Panc1 (cell line): ENCODE results near the gene ZNF575. TPM values are rescaled to one million over a fixed set of nuclear protein-coding genes. Genes with fewer than 3 reads are reported as not detected.
A peak's percentile ranks its signal among the peaks of the same experiment; 100 is the strongest.

ENCODE experiments used
- ATAC-seq: fragments of 200-7000 bp; cut with Tn5 transposase; 2 replicates; pipeline ENCODE4 v1.9.1; 2020; ENCODE audit warnings: mild to moderate bottlenecking, moderate library complexity
- BruUV-seq: library from RNA; stranded (reverse); fragments of 400-500 nt; replicated peaks from 2 replicates; lab custom pipeline; 2021; lab: Mats Ljungman, UMichigan
- CTCF ChIA-PET: fragments of 300-600 bp; sonication (Branson Sonifier 250); formaldehyde crosslinking; loops from one replicate; lab custom pipeline; 2022; ENCODE audit warnings: antibody characterized with exemption; lab: Charles Lee
- POLR2A ChIA-PET: fragments of 300-600 bp; sonication (Branson Sonifier 250); formaldehyde crosslinking; loops from one replicate; lab custom pipeline; 2022; ENCODE audit warnings: antibody characterized with exemption; lab: Charles Lee
- DNase-seq: peaks from one replicate; pipeline ENCODE4 v3.0.0-alpha.2; 2010; ENCODE audit warnings: low read depth, low spot score
- H3K27ac ChIP-seq: 2 replicates; pipeline ENCODE4 v1.5.1; 2011; ENCODE audit warnings: mild to moderate bottlenecking, low read length, inconsistent platforms
- H3K27me3 ChIP-seq: fragments of 200-500 bp; sonication (Bioruptor generic); 2 replicates; pipeline ENCODE4 v1.6.0; 2014; ENCODE audit warnings: low read length, inconsistent platforms; ENCODE audit not compliant: control insufficient read depth, insufficient read depth
- H3K36me3 ChIP-seq: fragments of 200-500 bp; sonication (Bioruptor generic); 2 replicates; pipeline ENCODE4 v1.5.1; 2014; ENCODE audit warnings: inconsistent platforms, mild to moderate bottlenecking, low read length, moderate library complexity; ENCODE audit not compliant: control insufficient read depth, insufficient read depth
- H3K4me1 ChIP-seq: 2 replicates; pipeline ENCODE4 v1.5.1; 2011; ENCODE audit warnings: inconsistent platforms, mild to moderate bottlenecking, low read length, moderate library complexity; ENCODE audit not compliant: control insufficient read depth, insufficient read depth
- H3K4me3 ChIP-seq, 2 experiments: 2 replicates each; pipeline ENCODE4 v1.5.1; 2011 to 2012; ENCODE audit warnings: low read depth in 2 of 2, low read length in 2 of 2, mild to moderate bottlenecking in 2 of 2, inconsistent platforms in 1 of 2, moderate library complexity in 1 of 2
- H3K9me3 ChIP-seq: fragments of 200-500 bp; sonication (Bioruptor generic); 2 replicates; pipeline ENCODE4 v1.5.1; 2014; ENCODE audit warnings: low read depth, mild to moderate bottlenecking, inconsistent platforms, low read length, moderate library complexity; ENCODE audit not compliant: control insufficient read depth, insufficient read depth
- POLR2AphosphoS5 ChIP-seq: IDR thresholded peaks from 2 replicates; pipeline ENCODE4 v1.6.1; 2012; ENCODE audit warnings: mild to moderate bottlenecking, low read depth, low read length, moderate library complexity
- SIN3A ChIP-seq: IDR thresholded peaks from 2 replicates; pipeline ENCODE4 v1.6.1; 2012; ENCODE audit warnings: low read depth, mild to moderate bottlenecking, low read length, moderate library complexity, borderline replicate concordance; ENCODE audit not compliant: insufficient read depth
- TCF7L2 ChIP-seq: IDR thresholded peaks from 2 replicates; pipeline ENCODE4 v1.6.1; 2011; ENCODE audit warnings: mild to moderate bottlenecking, low read depth, low read length, inconsistent platforms
- in situ Hi-C: cut with HindIII; loops from 2 replicates; pipeline ENCODE4 v1.10.0; 2016; ENCODE audit warnings: low sequenced_read_pairs, low pct_unique_long_range_greater_than_20kb
- intact Hi-C: fragments of 100-400 bp; cut with micrococcal nuclease; formaldehyde crosslinking; loops from one replicate; pipeline ENCODE4 v1.10.0; 2022; ENCODE audit not compliant: unreplicated experiment
- total RNA-seq: library from RNA; stranded (reverse); gene quantifications from one replicate; pipeline ENCODE4 v1.2.1, GENCODE V29; 2021; ENCODE audit not compliant: unreplicated experiment
- TF ChIP-seq, protein P1 (sequence below): fragments of 450-650 bp; IDR thresholded peaks from 2 replicates; pipeline ENCODE4 v1.5.1; 2017; ENCODE audit warnings: mild to moderate bottlenecking
- TF ChIP-seq, protein P2 (sequence below), 2 experiments: IDR thresholded peaks; 2 replicates each; pipeline ENCODE4 v1.6.1; 2011 to 2012; ENCODE audit warnings: low read depth in 2 of 2, control low read depth in 1 of 2, low read length in 1 of 2, mild to moderate bottlenecking in 1 of 2, moderate library complexity in 1 of 2; ENCODE audit not compliant: insufficient read depth in 1 of 2

ZNF575 gene
- total RNA-seq, 1 experiment from 2014 or later, result 1.9 TPM

DNA sequence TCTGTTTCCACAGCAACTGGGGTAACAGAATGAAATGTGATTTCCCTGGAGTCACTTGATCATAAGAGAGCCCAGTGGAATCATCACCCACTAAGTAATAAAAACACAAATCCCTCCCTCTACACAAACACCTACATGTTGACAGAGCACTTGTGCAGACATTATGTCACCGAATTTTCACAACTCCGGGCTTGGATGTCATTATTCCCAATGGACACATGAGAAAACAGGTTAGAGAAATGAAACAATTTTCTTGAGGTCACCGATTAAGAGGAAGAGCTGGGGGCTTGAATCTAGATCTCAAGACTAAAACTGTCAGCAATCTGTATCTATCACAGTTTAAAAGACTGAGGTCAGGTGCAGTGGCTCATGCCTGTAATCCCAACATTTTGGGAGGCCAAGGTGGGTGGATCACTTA lies 39.2 kb downstream of the ZNF575 start:
- no peaks in the 10 kb centered on the region for H3K27me3 ChIP-seq
- no TSS peak for BruUV-seq
- no peak for DNase-seq
- H3K4me3 ChIP-seq, result no peak overlapping the region
- POLR2A ChIA-PET, result no interaction called here
- intact Hi-C loops, result no loop called here
- CTCF ChIA-PET, result no interaction called here
- no peak overlapping the region for H3K27ac ChIP-seq
- TF ChIP-seq TCF7L2 (no peak), POLR2AphosphoS5 (no peak), SIN3A (no peak)
- TF ChIP-seq, protein P1, sequence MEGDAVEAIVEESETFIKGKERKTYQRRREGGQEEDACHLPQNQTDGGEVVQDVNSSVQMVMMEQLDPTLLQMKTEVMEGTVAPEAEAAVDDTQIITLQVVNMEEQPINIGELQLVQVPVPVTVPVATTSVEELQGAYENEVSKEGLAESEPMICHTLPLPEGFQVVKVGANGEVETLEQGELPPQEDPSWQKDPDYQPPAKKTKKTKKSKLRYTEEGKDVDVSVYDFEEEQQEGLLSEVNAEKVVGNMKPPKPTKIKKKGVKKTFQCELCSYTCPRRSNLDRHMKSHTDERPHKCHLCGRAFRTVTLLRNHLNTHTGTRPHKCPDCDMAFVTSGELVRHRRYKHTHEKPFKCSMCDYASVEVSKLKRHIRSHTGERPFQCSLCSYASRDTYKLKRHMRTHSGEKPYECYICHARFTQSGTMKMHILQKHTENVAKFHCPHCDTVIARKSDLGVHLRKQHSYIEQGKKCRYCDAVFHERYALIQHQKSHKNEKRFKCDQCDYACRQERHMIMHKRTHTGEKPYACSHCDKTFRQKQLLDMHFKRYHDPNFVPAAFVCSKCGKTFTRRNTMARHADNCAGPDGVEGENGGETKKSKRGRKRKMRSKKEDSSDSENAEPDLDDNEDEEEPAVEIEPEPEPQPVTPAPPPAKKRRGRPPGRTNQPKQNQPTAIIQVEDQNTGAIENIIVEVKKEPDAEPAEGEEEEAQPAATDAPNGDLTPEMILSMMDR, result no peak
- TF ChIP-seq, protein P2, sequence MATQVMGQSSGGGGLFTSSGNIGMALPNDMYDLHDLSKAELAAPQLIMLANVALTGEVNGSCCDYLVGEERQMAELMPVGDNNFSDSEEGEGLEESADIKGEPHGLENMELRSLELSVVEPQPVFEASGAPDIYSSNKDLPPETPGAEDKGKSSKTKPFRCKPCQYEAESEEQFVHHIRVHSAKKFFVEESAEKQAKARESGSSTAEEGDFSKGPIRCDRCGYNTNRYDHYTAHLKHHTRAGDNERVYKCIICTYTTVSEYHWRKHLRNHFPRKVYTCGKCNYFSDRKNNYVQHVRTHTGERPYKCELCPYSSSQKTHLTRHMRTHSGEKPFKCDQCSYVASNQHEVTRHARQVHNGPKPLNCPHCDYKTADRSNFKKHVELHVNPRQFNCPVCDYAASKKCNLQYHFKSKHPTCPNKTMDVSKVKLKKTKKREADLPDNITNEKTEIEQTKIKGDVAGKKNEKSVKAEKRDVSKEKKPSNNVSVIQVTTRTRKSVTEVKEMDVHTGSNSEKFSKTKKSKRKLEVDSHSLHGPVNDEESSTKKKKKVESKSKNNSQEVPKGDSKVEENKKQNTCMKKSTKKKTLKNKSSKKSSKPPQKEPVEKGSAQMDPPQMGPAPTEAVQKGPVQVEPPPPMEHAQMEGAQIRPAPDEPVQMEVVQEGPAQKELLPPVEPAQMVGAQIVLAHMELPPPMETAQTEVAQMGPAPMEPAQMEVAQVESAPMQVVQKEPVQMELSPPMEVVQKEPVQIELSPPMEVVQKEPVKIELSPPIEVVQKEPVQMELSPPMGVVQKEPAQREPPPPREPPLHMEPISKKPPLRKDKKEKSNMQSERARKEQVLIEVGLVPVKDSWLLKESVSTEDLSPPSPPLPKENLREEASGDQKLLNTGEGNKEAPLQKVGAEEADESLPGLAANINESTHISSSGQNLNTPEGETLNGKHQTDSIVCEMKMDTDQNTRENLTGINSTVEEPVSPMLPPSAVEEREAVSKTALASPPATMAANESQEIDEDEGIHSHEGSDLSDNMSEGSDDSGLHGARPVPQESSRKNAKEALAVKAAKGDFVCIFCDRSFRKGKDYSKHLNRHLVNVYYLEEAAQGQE (IDR thresholded peaks at IDR 0.05; ENCODE audit: insufficient read depth in 1 of 2, low read depth in 2 of 2, low read length in 1 of 2), result no peak
- H3K4me1 ChIP-seq, result peaks cover 3% of the 10 kb centered on the region; the same call in 1 of the 2 replicates
- H3K9me3 ChIP-seq, result no peaks in the 10 kb centered on the region
- in situ Hi-C loops, result no loop called here
- peaks cover 7% of the 10 kb centered on the region; the same call in 1 of the 2 replicates for H3K36me3 ChIP-seq
- no peak for ATAC-seq

DNA sequence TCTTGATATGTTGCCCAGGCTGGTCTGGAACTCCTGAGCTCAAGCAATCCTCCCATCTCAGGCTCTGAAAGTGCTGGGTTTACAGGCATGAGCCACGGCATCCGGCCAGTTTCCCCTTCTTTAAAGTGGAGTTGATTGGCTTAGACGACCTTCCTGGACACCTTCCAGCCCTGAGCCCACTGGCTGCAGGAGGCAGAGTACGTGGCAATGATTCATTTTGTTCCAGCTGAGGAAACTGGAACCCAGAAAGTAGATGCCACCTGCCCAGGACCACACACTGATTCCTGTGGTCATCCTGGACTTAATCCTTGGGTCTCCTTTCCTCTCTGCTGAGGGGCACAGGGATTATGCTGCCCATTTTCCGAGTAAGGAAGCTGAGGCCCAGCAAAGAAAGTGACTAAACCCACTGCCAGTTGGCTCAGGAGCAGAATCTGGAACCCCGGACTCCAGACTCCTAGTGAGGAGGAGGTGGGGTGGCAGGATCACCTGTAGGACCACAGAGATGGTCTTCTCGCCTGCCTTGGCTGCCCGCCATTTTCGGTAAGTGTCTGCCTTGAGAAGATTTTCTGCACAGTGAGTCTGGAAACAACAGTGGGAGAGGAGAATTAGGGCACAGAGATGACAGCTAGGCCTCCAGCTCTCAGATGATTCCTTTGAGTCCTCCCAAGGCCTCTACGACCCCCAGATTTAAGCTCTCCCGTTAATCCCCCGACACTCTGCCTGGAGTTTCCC lies 41.6 kb downstream of the ZNF575 start:
- intact Hi-C loops, result no loop called here
- Histone ChIP-seq H3K4me1 (peaks cover 3% of the 10 kb centered on the region; the same call in 1 of the 2 replicates), H3K9me3 (no peaks in the 10 kb centered on the region), H3K4me3 (peak overlapping the region; percentile 74 to 99), H3K27me3 (no peaks in the 10 kb centered on the region), H3K36me3 (peaks cover 7% of the 10 kb centered on the region; the same call in 1 of the 2 replicates), H3K27ac (peak overlapping the region; percentile 96)
- in situ Hi-C loops, result no loop called here
- no TSS peak for BruUV-seq
- ChIA-PET POLR2A (interaction anchor here (0.6 kb wide), 1 partner anchor 88 kb away, joined by 3 read pairs; no protein-coding TSS in a partner anchor), CTCF (no interaction called here)
- ATAC-seq (no peak), DNase-seq (no peak)
- no peak for TF ChIP-seq TCF7L2
